B cell (primary cell): ENCODE results near the gene ZSCAN10. TPM values are rescaled to one million over a fixed set of nuclear protein-coding genes. Genes with fewer than 3 reads are reported as not detected.

Source experiments
- ATAC-seq: fragments of 200-7000 bp; cut with Tn5 transposase; one replicate; pipeline ENCODE4 v1.10.0; 2021; ENCODE audit warnings: low read depth, mild to moderate bottlenecking, moderate number of reproducible peaks, moderate library complexity
- CTCF ChIA-PET: fragments of 350-600 bp; sonication (Branson Sonifier 250); formaldehyde crosslinking; loops from one replicate; lab custom pipeline; 2021; ENCODE audit warnings: antibody characterized with exemption, inconsistent platforms; lab: Charles Lee
- POLR2A ChIA-PET: fragments of 350-600 bp; sonication (Branson Sonifier 250); formaldehyde crosslinking; loops from one replicate; lab custom pipeline; 2021; ENCODE audit warnings: antibody characterized with exemption; lab: Charles Lee
- DNase-seq: peaks from one replicate; pipeline ENCODE4 v3.0.0; 2013
- H2AFZ ChIP-seq: 2 replicates; pipeline ENCODE4 v1.6.1; 2012; ENCODE audit warnings: mild to moderate bottlenecking, low read depth, low read length; ENCODE audit not compliant: insufficient read depth, poor library complexity, severe bottlenecking
- H3K27ac ChIP-seq, 2 donors: 1 replicate in 1 of 2; 2 replicates in 1 of 2; pipeline ENCODE4 v1.5.1; 2012 to 2013; ENCODE audit warnings: low read length in 2 of 2, mild to moderate bottlenecking in 2 of 2, moderate library complexity in 1 of 2
- H3K27me3 ChIP-seq, 4 experiments: fragments of 200-600 bp in 1 of 4; sonication (generic) in 1 of 4; replicated peaks in 1 of 4; 1 replicate in 2 of 4; 2 replicates in 2 of 4; pipeline versions ENCODE4 v1.6.1 to v1.7.0; 2013 to 2016; ENCODE audit warnings: low read length in 3 of 4, mild to moderate bottlenecking in 2 of 4, mixed read lengths in 1 of 4, moderate library complexity in 1 of 4; ENCODE audit not compliant: insufficient read depth in 4 of 4, control insufficient read depth in 3 of 4; ENCODE audit errors: control extremely low read depth in 1 of 4
- H3K36me3 ChIP-seq, 2 experiments: replicated peaks in 1 of 2; 1 replicate in 1 of 2; 2 replicates in 1 of 2; pipeline versions ENCODE4 v1.6.1 to v1.7.1; 2013; ENCODE audit warnings: low read length in 1 of 2; ENCODE audit not compliant: insufficient read depth in 2 of 2, control insufficient read depth in 1 of 2; ENCODE audit errors: control extremely low read depth in 1 of 2, extremely low read depth in 1 of 2
- H3K4me1 ChIP-seq, 2 donors: fragments of 200-600 bp in 1 of 2; sonication (generic) in 1 of 2; 1 replicate in 1 of 2; 2 replicates in 1 of 2; pipeline versions ENCODE4 v1.5.1 to v1.6.1; 2013 to 2017; ENCODE audit warnings: low read length in 2 of 2; ENCODE audit not compliant: control insufficient read depth in 2 of 2, insufficient read depth in 2 of 2
- H3K4me2 ChIP-seq: replicated peaks from 2 replicates; pipeline ENCODE3; 2012; ENCODE audit warnings: mild to moderate bottlenecking, low read depth, low read length; ENCODE audit not compliant: poor library complexity, severe bottlenecking
- H3K4me3 ChIP-seq, 5 experiments: fragments of 200-600 bp in 1 of 5; sonication (generic) in 1 of 5; 1 replicate in 3 of 5; 2 replicates in 2 of 5; pipeline versions ENCODE4 v1.5.1 to v1.7.0; 2011 to 2016; ENCODE audit warnings: low read length in 4 of 5, mild to moderate bottlenecking in 4 of 5, low read depth in 2 of 5, control low read depth in 1 of 5, moderate library complexity in 1 of 5; ENCODE audit not compliant: insufficient read depth in 1 of 5; ENCODE audit errors: control extremely low read depth in 1 of 5, extremely low read depth in 1 of 5
- H3K79me2 ChIP-seq: fragments of 200-600 bp; sonication (generic); one replicate; pipeline ENCODE4 v1.6.0; 2016; ENCODE audit warnings: low read length; ENCODE audit not compliant: control insufficient read depth, insufficient read depth
- H3K9ac ChIP-seq: fragments of 200-600 bp; sonication (generic); 2 replicates; pipeline ENCODE4 v1.6.1; 2017; ENCODE audit warnings: mild to moderate bottlenecking, low read length, moderate library complexity
- H3K9me3 ChIP-seq, 3 donors: one replicate each; pipeline versions ENCODE4 v1.6.1 to v1.7.1; 2013; ENCODE audit warnings: low read length in 2 of 3; ENCODE audit not compliant: control insufficient read depth in 2 of 3, insufficient read depth in 1 of 3; ENCODE audit errors: control extremely low read depth in 1 of 3
- H4K20me1 ChIP-seq: 2 replicates; pipeline ENCODE4 v1.6.0; 2012; ENCODE audit warnings: mild to moderate bottlenecking, low read length; ENCODE audit not compliant: insufficient read depth, control insufficient read depth, poor library complexity, severe bottlenecking
- H3K27ac Mint-ChIP-seq: one replicate; pipeline ENCODE4 v1.8.0; 2021; ENCODE audit warnings: mixed read lengths
- H3K27me3 Mint-ChIP-seq: one replicate; pipeline ENCODE4 v1.8.0; 2021; ENCODE audit warnings: mixed read lengths
- H3K4me1 Mint-ChIP-seq: one replicate; pipeline ENCODE4 v1.8.0; 2021; ENCODE audit warnings: mixed read lengths
- H3K4me3 Mint-ChIP-seq: one replicate; pipeline ENCODE4 v1.8.0; 2021; ENCODE audit warnings: mixed read lengths
- H3K9me3 Mint-ChIP-seq: one replicate; pipeline ENCODE4 v1.8.0; 2022; ENCODE audit warnings: mixed read lengths; ENCODE audit not compliant: insufficient read depth
- EZH2 ChIP-seq: IDR thresholded peaks from 2 replicates; pipeline ENCODE4 v1.6.1; 2012; ENCODE audit warnings: borderline replicate concordance, low read depth, mild to moderate bottlenecking, moderate library complexity, low read length; ENCODE audit not compliant: insufficient read depth, poor library complexity, severe bottlenecking
- WGBS: methylation state at CpG from one replicate; pipeline ENCODE4 v1.1.5; 2013; ENCODE audit warnings: missing lambda C conversion rate; ENCODE audit not compliant: insufficient coverage; 5-methylcytosine and 5-hydroxymethylcytosine counted together
- intact Hi-C: fragments of 100-400 bp; cut with micrococcal nuclease; formaldehyde crosslinking; loops from one replicate; pipeline ENCODE4 v1.10.0; 2022
- polyA plus RNA-seq: library from polyadenylated mRNA; depleted of rRNA; stranded (reverse); fragments of >200 nt; gene quantifications from 2 replicates; pipeline ENCODE4 v1.2.3, GENCODE V29; 2012
- total RNA-seq, 2 donors: library from RNA; stranded (reverse); fragments of 120-200 nt in 1 of 2; gene quantifications; 1 replicate in 1 of 2; 2 replicates in 1 of 2; pipeline versions ENCODE4 v1.2.3 to v1.2.4, GENCODE V29; 2013 to 2022
- TF ChIP-seq, protein P1 (sequence below): fragments of 200-600 bp; IDR thresholded peaks from one replicate; pipeline ENCODE4 v1.8.0; 2022; ENCODE audit warnings: antibody characterized with exemption, mild to moderate bottlenecking

ZSCAN10 gene
- total and polyA plus RNA-seq, 2 donors (not counting 1 experiment from before 2014, with no cell fraction given), result not detected

GRCh38 chr16:3092501-3092941, 6.6 kb downstream of the ZSCAN10 start:
- POLR2A ChIA-PET, result interaction anchor here (0.5 to 1.0 kb wide), 2 partner anchors 34 to 64 kb away, joined by 3 to 5 read pairs; no protein-coding TSS in a partner anchor

GRCh38 chr16:3091551-3091950, 7.5 kb downstream of the ZSCAN10 start:
- Histone ChIP-seq H3K9ac (no peak overlapping the region), H3K79me2 (no peaks in the 10 kb centered on the region), H3K4me1 (peaks cover 9 to 12% of the 10 kb centered on the region in 2 donors), H4K20me1 (no peaks in the 10 kb centered on the region), H3K27ac (no peak overlapping the region), H3K9me3 (no peaks in the 10 kb centered on the region), H3K36me3 (no peaks in the 10 kb centered on the region), H3K4me3 (no peak overlapping the region), H3K27me3 (peaks cover 0 to 8% (median 3%) of the 10 kb centered on the region in 4 experiments), H3K4me2 (no peak overlapping the region), H2AFZ (no peak overlapping the region)
- H3K4me3 Mint-ChIP-seq, result no peak overlapping the region
- DNase-seq, result no peak
- no peaks in the 10 kb centered on the region for H3K9me3 Mint-ChIP-seq
- TF ChIP-seq, protein P1, sequence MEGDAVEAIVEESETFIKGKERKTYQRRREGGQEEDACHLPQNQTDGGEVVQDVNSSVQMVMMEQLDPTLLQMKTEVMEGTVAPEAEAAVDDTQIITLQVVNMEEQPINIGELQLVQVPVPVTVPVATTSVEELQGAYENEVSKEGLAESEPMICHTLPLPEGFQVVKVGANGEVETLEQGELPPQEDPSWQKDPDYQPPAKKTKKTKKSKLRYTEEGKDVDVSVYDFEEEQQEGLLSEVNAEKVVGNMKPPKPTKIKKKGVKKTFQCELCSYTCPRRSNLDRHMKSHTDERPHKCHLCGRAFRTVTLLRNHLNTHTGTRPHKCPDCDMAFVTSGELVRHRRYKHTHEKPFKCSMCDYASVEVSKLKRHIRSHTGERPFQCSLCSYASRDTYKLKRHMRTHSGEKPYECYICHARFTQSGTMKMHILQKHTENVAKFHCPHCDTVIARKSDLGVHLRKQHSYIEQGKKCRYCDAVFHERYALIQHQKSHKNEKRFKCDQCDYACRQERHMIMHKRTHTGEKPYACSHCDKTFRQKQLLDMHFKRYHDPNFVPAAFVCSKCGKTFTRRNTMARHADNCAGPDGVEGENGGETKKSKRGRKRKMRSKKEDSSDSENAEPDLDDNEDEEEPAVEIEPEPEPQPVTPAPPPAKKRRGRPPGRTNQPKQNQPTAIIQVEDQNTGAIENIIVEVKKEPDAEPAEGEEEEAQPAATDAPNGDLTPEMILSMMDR, result no peak
- CTCF ChIA-PET, result interaction anchor here (1.4 kb wide), 1 partner anchor 8 kb away, joined by 4 read pairs; the partner anchor contains the start of gene ZSCAN10
- H3K27me3 Mint-ChIP-seq, result peaks cover 7% of the 10 kb centered on the region
- H3K27ac Mint-ChIP-seq, result no peak overlapping the region
- WGBS, result 87% methylated on average over 8 of the region's 8 CpGs
- H3K4me1 Mint-ChIP-seq, result peaks cover 18% of the 10 kb centered on the region
- intact Hi-C loops, result no loop called here
- no peak for ATAC-seq
- POLR2A ChIA-PET, result no interaction called here

More at GRCh38 chr16:3092501-3092941, 6.6 kb downstream of the ZSCAN10 start:
- no peak overlapping the region for H3K9ac ChIP-seq
- no peak overlapping the region for H3K4me3 ChIP-seq
- 93% methylated on average over 20 of the region's 20 CpGs for WGBS
- H3K27ac ChIP-seq, result no peak overlapping the region
- intact Hi-C loops, result no loop called here
- no peaks in the 10 kb centered on the region for H3K79me2 ChIP-seq
- H3K27me3 ChIP-seq, result peaks cover 0 to 5% (median 2%) of the 10 kb centered on the region in 4 experiments
- peaks cover 9 to 12% of the 10 kb centered on the region in 2 donors for H3K4me1 ChIP-seq
- no peaks in the 10 kb centered on the region for H4K20me1 ChIP-seq
- DNase-seq (no peak), ATAC-seq (no peak)
- CTCF ChIA-PET, result interaction anchor here (0.9 to 12.2 kb wide), 2 partner anchors 37 to 133 kb away, joined by 3 to 238 read pairs; partner anchors contain the start of gene ZNF213
- Mint-ChIP-seq H3K27ac (no peak overlapping the region), H3K27me3 (peaks cover 6% of the 10 kb centered on the region), H3K4me1 (peaks cover 19% of the 10 kb centered on the region), H3K9me3 (no peaks in the 10 kb centered on the region), H3K4me3 (no peak overlapping the region)
- no peaks in the 10 kb centered on the region for H3K36me3 ChIP-seq
- no peak for TF ChIP-seq EZH2
- TF ChIP-seq, protein P1, result no peak
- H3K9me3 ChIP-seq, result no peaks in the 10 kb centered on the region
- no peak overlapping the region for H2AFZ ChIP-seq
- no peak overlapping the region for H3K4me2 ChIP-seq
